ENCODE measurements around the gene ASB16. TPM values are rescaled to one million over a fixed set of nuclear protein-coding genes. Genes with fewer than 3 reads are reported as not detected.

Gene ASB16
- total RNA-seq, 1 donor from 2014 or later: 0.16 TPM

- Mint-ChIP-seq H3K4me1 (peaks cover 11% of the 10 kb centered on the region), H3K27ac (no peak overlapping the region), H3K36me3 (peaks cover 4% of the 10 kb centered on the region), H3K4me3 (no peak overlapping the region), H3K27me3 (ENCODE audit: low read depth) (no peaks in the 10 kb centered on the region), H3K9me3 (no peaks in the 10 kb centered on the region)
- DNase-seq (ENCODE audit: low spot score in 2 of 2, unreplicated experiment in 2 of 2): no peak
- no peak for TF ChIP-seq CTCF (IDR thresholded peaks at IDR 0.05; ENCODE audit: unreplicated experiment)
Observed at GRCh38 chr17:44207743-44208142, 37.2 kb downstream of the ASB16 start.

DNA sequence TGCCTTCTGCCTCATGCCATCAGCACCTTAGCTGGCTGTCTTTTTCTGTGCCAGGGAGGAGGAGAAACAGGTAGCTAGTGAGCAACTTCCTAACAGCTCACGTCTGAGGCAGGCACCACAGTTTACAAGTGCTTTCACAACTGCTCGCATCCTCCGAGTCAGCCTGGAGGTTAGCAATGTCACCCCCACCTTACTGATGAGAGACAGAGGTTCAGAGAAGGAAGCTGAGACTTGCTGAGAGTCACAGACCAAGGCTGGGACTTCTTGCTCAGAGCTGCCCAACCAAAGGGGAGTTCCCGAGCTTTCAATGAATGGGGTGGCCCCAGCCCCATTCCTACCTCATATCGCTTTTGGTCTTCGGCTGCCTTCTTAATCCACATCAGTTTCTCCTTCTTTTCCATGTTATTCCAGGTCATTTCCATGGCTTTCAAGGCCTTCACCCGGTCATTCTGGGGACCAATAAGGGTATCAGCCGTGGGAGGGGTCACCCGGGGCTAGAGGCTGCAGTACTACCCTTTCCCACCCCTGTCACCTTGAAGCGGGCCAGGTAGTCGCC, 39.4 kb downstream of the ASB16 start:
- no peak overlapping the region for H3K4me3 Mint-ChIP-seq
- H3K27me3 Mint-ChIP-seq (ENCODE audit: low read depth): no peaks in the 10 kb centered on the region
- no peak overlapping the region for H3K27ac Mint-ChIP-seq
- no peaks in the 10 kb centered on the region for H3K4me1 Mint-ChIP-seq
- DNase-seq (ENCODE audit: low spot score in 2 of 2, unreplicated experiment in 2 of 2): no peak
- peaks cover 11% of the 10 kb centered on the region for H3K36me3 Mint-ChIP-seq
- TF ChIP-seq CTCF (IDR thresholded peaks at IDR 0.05; ENCODE audit: unreplicated experiment): no peak
- no peaks in the 10 kb centered on the region for H3K9me3 Mint-ChIP-seq

DNA sequence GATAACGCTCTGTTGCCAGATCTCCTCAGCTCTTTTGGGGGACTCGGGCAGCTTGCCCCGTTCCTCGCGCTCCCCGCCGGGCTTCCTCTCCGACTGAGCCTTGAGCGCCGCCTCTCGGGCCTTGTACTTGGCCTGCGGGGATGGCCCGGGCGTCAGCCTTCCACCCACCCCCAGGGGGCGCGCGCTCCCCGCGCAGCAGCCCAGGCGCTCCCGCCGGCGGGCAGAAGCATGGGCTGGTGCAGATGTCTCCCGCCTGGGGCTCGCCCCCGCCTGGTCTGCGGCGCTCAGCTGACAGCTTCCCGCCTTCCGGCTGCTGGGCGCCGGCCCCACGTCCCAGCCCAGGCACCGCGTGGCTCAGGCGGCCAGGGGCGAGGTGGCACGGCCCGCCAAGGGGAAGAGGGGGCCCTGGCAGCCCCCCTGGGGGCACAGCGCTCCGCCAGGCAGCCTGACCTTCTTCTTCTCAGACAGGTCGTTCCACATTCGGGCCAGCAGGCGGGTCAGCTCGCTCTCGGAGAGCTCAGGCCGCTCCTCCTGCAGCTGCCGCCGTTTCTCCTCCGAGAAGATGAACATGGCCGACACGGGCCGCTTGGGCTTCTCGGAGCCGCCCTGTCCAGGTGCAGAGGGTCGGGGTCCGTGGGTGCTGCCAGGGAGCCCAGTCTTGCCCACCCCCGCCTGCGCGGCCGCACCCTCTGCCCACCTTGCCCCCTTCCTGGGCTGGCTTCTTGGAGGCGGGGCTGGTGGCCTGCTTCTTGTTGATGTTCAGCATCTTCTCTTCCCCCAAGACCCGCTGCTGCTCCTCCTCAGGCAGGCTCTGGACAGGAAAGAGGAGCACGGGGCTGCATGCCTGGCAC, 40.1 kb downstream of the ASB16 start:
- Mint-ChIP-seq H3K27me3 (ENCODE audit: low read depth) (no peaks in the 10 kb centered on the region), H3K36me3 (peaks cover 14% of the 10 kb centered on the region), H3K27ac (no peak overlapping the region), H3K4me1 (no peaks in the 10 kb centered on the region), H3K9me3 (no peaks in the 10 kb centered on the region), H3K4me3 (no peak overlapping the region)
- TF ChIP-seq CTCF (IDR thresholded peaks at IDR 0.05; ENCODE audit: unreplicated experiment): peak; percentile 91
- peak; percentile 69 to 87 for DNase-seq (ENCODE audit: low spot score in 2 of 2, unreplicated experiment in 2 of 2)

DNA sequence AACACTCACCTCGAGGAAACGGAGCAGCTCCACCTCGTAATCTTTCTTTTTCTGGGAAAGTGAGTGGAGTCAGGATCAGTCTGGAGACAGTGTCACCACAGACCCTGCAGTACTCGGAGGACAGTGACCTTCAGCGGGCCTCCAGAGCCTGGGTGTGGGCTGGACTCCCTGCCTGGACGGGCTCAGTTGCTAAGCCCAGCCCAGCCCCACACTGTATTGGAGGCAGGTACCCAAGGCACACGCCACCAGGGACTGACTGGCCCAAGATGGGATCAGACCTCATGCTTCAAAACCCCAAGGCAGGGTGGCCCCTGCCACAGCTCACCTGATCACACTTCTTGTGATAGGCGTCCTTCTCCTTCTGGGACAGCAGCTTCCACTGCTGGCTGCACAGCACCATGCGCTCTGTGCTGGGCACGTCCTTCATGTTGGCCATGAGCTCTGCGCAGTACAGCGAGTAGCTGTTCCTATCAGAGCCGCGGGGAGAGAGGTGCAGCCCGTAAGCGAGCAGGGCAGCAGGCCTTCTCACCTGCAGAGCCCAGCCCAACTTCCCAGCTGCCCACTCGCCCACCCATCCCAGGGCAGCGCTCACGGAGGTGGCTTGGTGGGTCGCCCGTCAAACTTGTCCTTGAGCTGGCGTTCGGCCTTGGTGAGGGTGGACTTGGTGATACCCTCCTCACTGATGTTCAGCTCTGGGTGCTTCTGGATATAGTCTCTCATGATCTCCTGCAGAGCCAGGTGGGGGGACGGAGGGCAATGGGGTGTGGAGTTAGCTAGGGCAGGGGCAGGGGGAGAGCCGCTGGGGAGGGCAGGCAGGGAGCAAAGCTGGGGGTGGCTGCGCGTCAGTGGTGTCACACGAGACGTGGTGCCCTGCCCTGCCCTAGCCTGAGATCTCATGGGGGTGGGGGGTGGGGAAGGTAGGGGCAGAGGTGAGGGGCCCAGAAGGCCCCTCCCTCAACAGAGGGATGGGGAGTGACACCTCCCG, 41.1 kb downstream of the ASB16 start:
- H3K9me3 Mint-ChIP-seq: no peaks in the 10 kb centered on the region
- no peak for TF ChIP-seq CTCF (IDR thresholded peaks at IDR 0.05; ENCODE audit: unreplicated experiment)
- no peak overlapping the region for H3K27ac Mint-ChIP-seq
- H3K36me3 Mint-ChIP-seq: peaks cover 20% of the 10 kb centered on the region
- no peak for DNase-seq (ENCODE audit: low spot score in 2 of 2, unreplicated experiment in 2 of 2)
- H3K27me3 Mint-ChIP-seq (ENCODE audit: low read depth): no peaks in the 10 kb centered on the region
- no peak overlapping the region for H3K4me3 Mint-ChIP-seq
- H3K4me1 Mint-ChIP-seq: no peaks in the 10 kb centered on the region

DNA sequence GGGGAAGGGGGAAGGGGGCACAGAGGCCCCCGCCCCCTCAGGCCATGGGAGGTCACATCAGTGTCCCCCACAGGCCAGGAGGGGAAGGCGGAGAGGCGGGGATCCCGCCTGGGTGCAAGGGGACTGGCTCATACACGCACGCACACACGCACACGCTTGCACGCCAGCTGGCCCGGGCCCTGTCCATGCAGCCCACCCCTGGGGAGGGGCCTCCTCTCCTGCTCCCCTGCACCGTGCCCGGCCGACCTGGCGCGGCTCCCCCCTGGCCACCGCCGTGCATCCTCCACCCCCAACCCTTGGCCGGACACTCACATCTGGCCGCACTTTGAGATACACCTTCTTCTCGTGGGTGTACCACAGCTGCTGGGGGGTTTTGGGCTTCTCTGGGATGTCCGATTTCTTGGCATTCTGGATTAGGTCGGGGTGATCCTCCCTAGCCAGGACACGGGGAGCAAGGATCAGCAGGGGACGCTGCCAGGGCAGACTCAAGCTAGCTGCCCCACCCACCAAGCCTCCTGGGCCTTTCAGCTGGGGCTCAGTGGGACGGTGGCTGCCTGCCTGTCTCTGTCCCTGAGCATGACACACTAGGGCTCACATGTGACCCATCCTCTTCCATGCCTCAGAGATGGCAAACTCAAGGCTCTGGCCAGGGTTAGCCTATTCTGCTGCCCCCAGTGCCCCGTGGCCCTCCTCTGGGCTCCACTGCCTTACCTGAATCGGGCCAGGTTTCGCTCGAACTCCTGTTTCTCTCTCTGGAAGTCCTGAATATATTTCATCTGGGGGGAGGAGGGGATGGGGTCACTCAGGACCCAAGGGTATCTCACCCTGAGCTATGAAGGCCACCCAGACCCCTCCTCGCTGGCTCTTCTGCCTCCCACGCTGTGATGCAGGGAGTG, 42.3 kb downstream of the ASB16 start:
- no peaks in the 10 kb centered on the region for H3K27me3 Mint-ChIP-seq (ENCODE audit: low read depth)
- no peak overlapping the region for H3K27ac Mint-ChIP-seq
- TF ChIP-seq CTCF (IDR thresholded peaks at IDR 0.05; ENCODE audit: unreplicated experiment): no peak
- H3K4me3 Mint-ChIP-seq: no peak overlapping the region
- no peaks in the 10 kb centered on the region for H3K9me3 Mint-ChIP-seq
- H3K4me1 Mint-ChIP-seq: peaks cover 8% of the 10 kb centered on the region
- DNase-seq (ENCODE audit: low spot score in 2 of 2, unreplicated experiment in 2 of 2): no peak
- H3K36me3 Mint-ChIP-seq: peaks cover 20% of the 10 kb centered on the region
